Measurements from ENCODE around the gene SLC4A1AP. TPM values are rescaled to one million over a fixed set of nuclear protein-coding genes. Genes with fewer than 3 reads are reported as not detected.

SLC4A1AP gene
- total RNA-seq, 1 experiment from 2014 or later, result 20.8 TPM

- H4K91ac ChIP-seq (ENCODE audit: insufficient read length, low read depth, low read length), result no peak overlapping the region
- H3K4me2 ChIP-seq (ENCODE audit: insufficient read depth, insufficient read length, low read length), result no peak overlapping the region
- Mint-ChIP-seq H3K4me1 (no peaks in the 10 kb centered on the region), H3K4me3 (no peak overlapping the region), H3K27me3 (ENCODE audit: low read depth) (no peaks in the 10 kb centered on the region), H3K36me3 (ENCODE audit: insufficient read depth in 1 of 3, low read depth in 3 of 3) (peaks cover 23 to 63% (median 59%) of the 10 kb centered on the region in 3 experiments; a peak in 6 of 7 replicates), H3K27ac (no peak overlapping the region), H3K9me3 (no peaks in the 10 kb centered on the region)
- H3K79me1 ChIP-seq (ENCODE audit: insufficient read depth, low read depth, low read length, poor library complexity, severe bottlenecking), result no peaks in the 10 kb centered on the region
- no peak overlapping the region for H2AK5ac ChIP-seq (ENCODE audit: insufficient read length, low read length)
- H3K4me1 ChIP-seq (ENCODE audit: insufficient read depth, low read length), result no peaks in the 10 kb centered on the region
- H3K18ac ChIP-seq (ENCODE audit: insufficient read length, low read depth, low read length), result no peak overlapping the region
- no CpG with 5 or more reads among the region's 3 CpGs for WGBS (ENCODE audit: extremely low coverage, insufficient read length, low lambda C conversion rate)
- no peak overlapping the region for H3K27ac ChIP-seq (ENCODE audit: insufficient read length, low read depth, low read length)
- no peak for TF ChIP-seq CTCF (conservative IDR thresholded peaks at IDR 0.05)
- H4K5ac ChIP-seq (ENCODE audit: insufficient read length, low read depth, low read length), result no peak overlapping the region
- no peak overlapping the region for H2BK12ac ChIP-seq (ENCODE audit: insufficient read length, low read depth, low read length)
- H3K56ac ChIP-seq (ENCODE audit: insufficient read length, low read depth, low read length), result no peak overlapping the region
- H3T11ph ChIP-seq (ENCODE audit: low read length), result no peak overlapping the region
- no peaks in the 10 kb centered on the region for H3K23me2 ChIP-seq (ENCODE audit: insufficient read length, low read depth, low read length, poor library complexity, severe bottlenecking)
- no peak overlapping the region for H3K14ac ChIP-seq (ENCODE audit: insufficient read depth, low read length)
- H3K4ac ChIP-seq (ENCODE audit: low read depth, low read length), result no peak overlapping the region
- no peak for DNase-seq
- no peaks in the 10 kb centered on the region; the same call in 1 of the 2 replicates for H3K27me3 ChIP-seq (ENCODE audit: insufficient read depth, low read length)
- no peak overlapping the region for H2BK20ac ChIP-seq (ENCODE audit: low read depth, low read length, poor library complexity, severe bottlenecking)
- H4K8ac ChIP-seq (replicated peaks; ENCODE audit: insufficient read length, low read depth, low read length), result no peak overlapping the region
- H3K9me3 ChIP-seq (ENCODE audit: control insufficient read depth, low read depth, low read length), result no peaks in the 10 kb centered on the region
- no peak overlapping the region for H3K9ac ChIP-seq (ENCODE audit: extremely low read depth, insufficient read length, low read length)
- H2AFZ ChIP-seq (ENCODE audit: low read length), result no peak overlapping the region
- no peak overlapping the region for H3K23ac ChIP-seq (ENCODE audit: insufficient read length, low read depth, low read length)
- H4K20me1 ChIP-seq (ENCODE audit: control insufficient read depth, insufficient read depth, insufficient read length), result no peaks in the 10 kb centered on the region
- H2BK120ac ChIP-seq (ENCODE audit: low read depth, low read length, poor library complexity, severe bottlenecking), result no peak overlapping the region
- H2BK5ac ChIP-seq (ENCODE audit: insufficient read length, low read length), result no peak overlapping the region
- no peaks in the 10 kb centered on the region for H3K79me2 ChIP-seq (ENCODE audit: insufficient read depth, low read length)
- H2BK15ac ChIP-seq (ENCODE audit: low read depth, low read length), result no peak overlapping the region
Measured at GRCh38 chr2:27615316-27615715, 48.4 kb upstream of the SLC4A1AP start.

Data from H9 (cell line).